Immature natural killer cell (primary cell): ENCODE data around the gene PPM1N. TPM values are rescaled to one million over a fixed set of nuclear protein-coding genes. Genes with fewer than 3 reads are reported as not detected.

ENCODE experiments used
- DNase-seq, 3 donors: peaks; one replicate each; pipeline ENCODE4 v3.0.0; 2022; ENCODE audit warnings: mixed read lengths in 1 of 3
- H3K27ac Mint-ChIP-seq, 6 donors: one replicate each; pipeline ENCODE4 v1.8.0; 2020; ENCODE audit warnings: mixed read lengths in 6 of 6, mild to moderate bottlenecking in 5 of 6, inconsistent platforms in 4 of 6, moderate library complexity in 3 of 6
- H3K27me3 Mint-ChIP-seq, 3 donors: one replicate each; pipeline ENCODE4 v1.8.0; 2020 to 2021; ENCODE audit warnings: low read depth in 3 of 3, mild to moderate bottlenecking in 3 of 3, mixed read lengths in 3 of 3, moderate library complexity in 3 of 3, inconsistent platforms in 1 of 3
- H3K36me3 Mint-ChIP-seq, 3 donors: one replicate each; pipeline ENCODE4 v1.8.0; 2020; ENCODE audit warnings: mixed read lengths in 3 of 3, inconsistent platforms in 2 of 3, mild to moderate bottlenecking in 2 of 3
- H3K4me1 Mint-ChIP-seq, 2 donors: one replicate each; pipeline ENCODE4 v1.8.0; 2020; ENCODE audit warnings: inconsistent platforms in 2 of 2, mild to moderate bottlenecking in 2 of 2, mixed read lengths in 2 of 2, moderate library complexity in 1 of 2
- H3K4me3 Mint-ChIP-seq, 5 donors: one replicate each; pipeline ENCODE4 v1.8.0; 2020; ENCODE audit warnings: mild to moderate bottlenecking in 5 of 5, mixed read lengths in 5 of 5, inconsistent platforms in 3 of 5, moderate library complexity in 3 of 5
- H3K9me3 Mint-ChIP-seq, 6 donors: one replicate each; pipeline ENCODE4 v1.8.0; 2020; ENCODE audit warnings: mild to moderate bottlenecking in 6 of 6, mixed read lengths in 6 of 6, inconsistent platforms in 4 of 6, moderate library complexity in 3 of 6
- polyA plus RNA-seq, 3 donors: library from polyadenylated mRNA; unstranded; fragments of 300-500 nt; fragmentation: Illumina TruSeq; gene quantifications; one replicate each; pipeline ENCODE4 v1.2.3, GENCODE V29; 2021

The PPM1N gene
- polyA plus RNA-seq, 3 donors from 2014 or later, result 3.9 to 5.7 (median 4.0) TPM

DNA sequence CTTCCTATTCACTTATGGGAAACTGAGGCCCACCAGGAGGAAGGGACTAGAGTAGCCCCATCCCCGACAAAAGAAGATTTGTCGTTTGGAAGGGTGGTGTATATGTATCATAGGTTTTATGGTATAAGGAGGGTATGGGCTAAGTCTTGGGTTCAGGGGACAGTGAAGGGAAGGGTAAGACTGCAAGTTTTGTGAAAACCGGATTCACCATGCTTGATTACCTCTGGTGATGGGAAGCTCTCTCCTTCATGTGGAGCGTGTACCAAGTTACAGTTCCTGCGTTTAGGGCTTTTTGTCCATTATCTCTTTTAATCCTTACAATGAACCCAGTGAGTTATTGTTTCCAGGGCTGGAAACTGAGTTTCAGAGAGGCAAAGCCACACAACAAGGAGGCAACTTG is 12.8 kb downstream of the PPM1N start:
- peak overlapping the region; percentile 76 to 95 (median 84) for H3K27ac Mint-ChIP-seq
- H3K27me3 Mint-ChIP-seq, result peaks cover 10 to 19% (median 10%) of the 10 kb centered on the region in 3 donors
- peak overlapping the region; percentile 57 to 99 (median 61) for H3K4me3 Mint-ChIP-seq
- peaks cover 68 to 72% of the 10 kb centered on the region in 2 donors for H3K4me1 Mint-ChIP-seq
- H3K36me3 Mint-ChIP-seq, result no peaks in the 10 kb centered on the region
- no peaks in the 10 kb centered on the region for H3K9me3 Mint-ChIP-seq
- no peak for DNase-seq

DNA sequence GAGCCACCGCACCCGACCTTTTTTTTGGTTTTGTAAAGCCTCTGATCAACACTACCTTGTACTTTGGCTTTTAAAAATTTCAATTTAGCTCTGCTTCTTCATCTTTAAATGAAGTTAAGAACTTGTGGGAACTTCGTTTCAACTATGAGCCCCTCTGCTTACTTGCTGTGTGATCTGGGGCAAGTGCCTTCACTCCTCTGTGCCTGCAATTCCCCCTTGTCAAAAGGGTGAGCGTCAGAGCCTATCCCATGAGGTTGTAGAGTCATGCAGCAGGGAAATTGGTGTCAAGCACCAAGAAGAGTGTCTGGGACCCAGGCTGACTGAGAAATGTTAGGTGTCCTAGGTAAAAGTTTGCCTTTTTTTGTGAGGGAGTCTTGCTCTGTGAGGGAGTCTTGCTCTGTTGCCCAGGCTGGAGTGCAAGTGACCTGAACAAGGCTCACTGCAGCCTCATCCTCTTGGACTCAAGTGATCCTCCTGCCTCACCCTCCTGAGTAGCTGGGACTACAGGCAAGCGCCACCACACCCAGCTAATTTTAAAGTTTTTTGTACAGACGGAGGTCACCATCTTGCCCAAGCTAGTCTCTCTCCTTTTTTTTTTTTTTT is 14.7 kb downstream of the PPM1N start:
- peaks cover 0 to 3% (median 3%) of the 10 kb centered on the region in 3 donors for H3K36me3 Mint-ChIP-seq
- no peak for DNase-seq
- peaks cover 68 to 72% of the 10 kb centered on the region in 2 donors for H3K4me1 Mint-ChIP-seq
- peak overlapping the region; percentile 80 to 93 (median 86) for H3K27ac Mint-ChIP-seq
- peaks cover 4 to 12% (median 4%) of the 10 kb centered on the region in 3 donors for H3K27me3 Mint-ChIP-seq
- peak overlapping the region in 3 of 5 donors; percentile 23 to 27 (median 27) for H3K4me3 Mint-ChIP-seq
- H3K9me3 Mint-ChIP-seq, result no peaks in the 10 kb centered on the region

DNA sequence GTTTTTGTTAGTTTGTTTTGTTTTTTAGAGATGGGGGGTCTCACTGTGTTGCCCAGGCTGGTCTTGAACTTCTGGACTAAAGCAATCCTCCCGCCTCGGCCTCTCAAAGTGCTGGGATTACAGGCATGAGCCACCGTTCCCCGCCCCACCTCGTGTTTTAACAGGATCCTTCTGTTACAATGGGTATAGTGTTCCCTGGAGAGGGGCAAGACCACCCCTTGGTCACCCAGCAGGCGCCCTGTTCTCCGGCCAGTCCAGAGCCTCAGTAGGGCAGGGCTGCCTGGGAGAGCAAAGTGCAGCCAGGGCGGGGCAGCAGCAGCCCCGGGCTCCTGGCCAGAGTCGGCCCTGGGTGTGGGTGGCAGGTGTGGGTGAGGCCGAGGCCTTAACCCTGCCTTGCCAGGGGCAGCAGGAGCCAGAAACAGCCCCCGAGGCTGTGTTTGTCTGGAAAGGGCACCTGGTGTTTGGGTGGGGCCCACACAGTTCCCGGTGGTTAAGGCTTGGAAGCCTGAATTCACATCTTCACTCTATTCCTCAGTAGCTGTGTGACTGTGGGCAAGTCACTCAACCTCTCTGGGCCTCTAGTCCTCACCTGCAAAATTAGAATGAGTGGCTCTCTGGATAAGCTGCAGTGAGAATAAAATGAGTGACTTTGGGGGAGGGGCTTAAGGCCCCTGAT is 16.3 kb downstream of the PPM1N start:
- H3K4me3 Mint-ChIP-seq, result peak overlapping the region; percentile 44 to 74 (median 72)
- H3K27me3 Mint-ChIP-seq, result peaks cover 0 to 8% (median 3%) of the 10 kb centered on the region in 3 donors
- H3K27ac Mint-ChIP-seq, result peak overlapping the region; percentile 88 to 93 (median 92)
- no peaks in the 10 kb centered on the region for H3K9me3 Mint-ChIP-seq
- DNase-seq, result no peak
- H3K4me1 Mint-ChIP-seq, result peaks cover 60 to 71% of the 10 kb centered on the region in 2 donors
- peaks cover 0 to 8% (median 3%) of the 10 kb centered on the region in 3 donors for H3K36me3 Mint-ChIP-seq

DNA sequence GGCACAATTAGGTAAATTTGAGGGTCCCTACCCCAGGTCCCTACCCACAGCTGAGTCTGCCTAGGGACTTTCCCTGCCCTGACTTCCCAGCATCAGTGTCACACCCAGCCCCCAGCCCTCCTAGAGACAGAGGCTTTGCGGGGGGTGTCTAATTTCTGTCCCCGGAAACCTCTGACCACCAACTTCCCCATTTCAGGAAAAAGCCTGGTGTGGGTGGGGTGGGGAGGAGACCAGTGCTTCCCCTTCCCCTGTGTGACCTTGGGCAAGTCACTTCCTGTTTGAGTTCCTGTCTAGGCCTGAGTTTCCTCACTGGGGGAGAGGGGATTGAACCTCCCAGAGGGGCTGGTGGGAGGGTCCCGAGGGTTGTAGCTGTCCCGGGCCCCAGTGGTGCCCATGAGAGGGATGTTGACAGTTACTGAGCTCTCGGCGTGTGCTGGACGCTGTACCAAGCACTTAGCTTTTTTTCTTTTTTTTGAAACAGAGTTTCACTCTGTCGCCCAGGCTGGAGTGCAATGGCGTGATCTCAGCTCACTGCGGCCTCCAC is 16.9 kb downstream of the PPM1N start:
- H3K4me1 Mint-ChIP-seq, result peaks cover 54 to 65% of the 10 kb centered on the region in 2 donors
- no peaks in the 10 kb centered on the region for H3K9me3 Mint-ChIP-seq

DNA sequence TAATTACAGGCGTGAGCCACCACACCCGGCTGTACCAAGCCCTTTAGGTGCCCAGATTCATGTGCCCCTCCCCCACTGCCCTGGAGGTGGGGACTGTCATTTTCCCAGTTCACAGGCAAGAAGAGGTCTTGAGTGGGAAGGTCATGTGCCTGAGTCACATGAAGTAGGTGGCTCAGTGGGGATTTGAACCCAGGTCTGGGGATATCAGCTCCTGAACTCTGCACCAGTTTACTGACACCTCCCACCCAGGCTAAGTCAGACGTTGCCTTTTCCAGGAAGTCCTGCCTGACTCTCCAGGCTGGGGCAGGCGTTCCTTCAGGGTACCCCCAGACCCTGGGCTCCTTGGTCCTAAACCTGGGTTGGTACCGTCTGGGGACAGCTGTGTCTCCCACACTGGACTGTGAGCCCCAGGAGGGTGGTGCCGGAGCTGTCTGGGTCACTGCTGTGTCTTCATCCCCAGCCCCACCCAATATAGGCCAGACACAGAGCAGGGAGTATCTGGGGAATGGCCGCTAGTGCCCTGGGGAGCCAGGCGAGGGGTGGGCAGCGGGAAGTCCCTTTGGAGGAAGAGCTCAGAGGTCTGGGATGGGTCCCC is 17.7 kb downstream of the PPM1N start:
- Mint-ChIP-seq H3K27ac (peak overlapping the region; percentile 88 to 93 (median 91)), H3K36me3 (peaks cover 0 to 11% (median 3%) of the 10 kb centered on the region in 3 donors), H3K4me1 (peaks cover 46 to 60% of the 10 kb centered on the region in 2 donors), H3K9me3 (no peaks in the 10 kb centered on the region), H3K4me3 (peak overlapping the region; percentile 44 to 73 (median 70)), H3K27me3 (peaks cover 0 to 8% (median 3%) of the 10 kb centered on the region in 3 donors)
- DNase-seq, result no peak

More for the DNA sequence above, 16.9 kb downstream of the PPM1N start:
- Mint-ChIP-seq H3K36me3 (peaks cover 0 to 9% (median 3%) of the 10 kb centered on the region in 3 donors), H3K27me3 (peaks cover 0 to 8% (median 3%) of the 10 kb centered on the region in 3 donors), H3K4me3 (peak overlapping the region; percentile 44 to 73 (median 70)), H3K27ac (peak overlapping the region; percentile 88 to 93 (median 91))
- no peak for DNase-seq

DNA sequence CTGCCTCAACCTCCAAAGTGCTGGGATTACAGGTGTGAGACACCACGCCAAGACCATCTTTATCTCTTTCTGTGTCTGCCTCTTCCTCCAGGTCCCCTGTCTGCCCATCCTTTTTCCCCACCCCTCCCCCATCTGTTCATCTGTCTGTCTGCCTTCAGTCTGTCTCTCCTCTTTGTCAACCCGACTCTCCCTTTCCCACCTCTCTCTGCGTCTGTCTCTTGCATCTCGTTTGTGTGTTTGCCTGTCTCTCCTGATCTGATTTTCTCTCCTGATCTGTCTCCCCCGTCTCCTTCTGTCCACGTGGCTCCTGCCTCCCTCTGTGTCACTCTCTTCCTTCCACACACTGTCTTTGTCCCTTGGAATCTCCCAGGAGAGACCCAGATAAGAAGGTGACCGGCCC is 19.0 kb downstream of the PPM1N start:
- H3K4me3 Mint-ChIP-seq, result peak overlapping the region in 1 of 5 donors; percentile 38
- DNase-seq, result no peak
- no peaks in the 10 kb centered on the region for H3K9me3 Mint-ChIP-seq
- peaks cover 35 to 48% of the 10 kb centered on the region in 2 donors for H3K4me1 Mint-ChIP-seq
- H3K27me3 Mint-ChIP-seq, result peaks cover 0 to 5% (median 3%) of the 10 kb centered on the region in 3 donors
- peaks cover 0 to 15% (median 3%) of the 10 kb centered on the region in 3 donors for H3K36me3 Mint-ChIP-seq
- H3K27ac Mint-ChIP-seq, result peak overlapping the region in 5 of 6 donors; percentile 37 to 86 (median 83)

DNA sequence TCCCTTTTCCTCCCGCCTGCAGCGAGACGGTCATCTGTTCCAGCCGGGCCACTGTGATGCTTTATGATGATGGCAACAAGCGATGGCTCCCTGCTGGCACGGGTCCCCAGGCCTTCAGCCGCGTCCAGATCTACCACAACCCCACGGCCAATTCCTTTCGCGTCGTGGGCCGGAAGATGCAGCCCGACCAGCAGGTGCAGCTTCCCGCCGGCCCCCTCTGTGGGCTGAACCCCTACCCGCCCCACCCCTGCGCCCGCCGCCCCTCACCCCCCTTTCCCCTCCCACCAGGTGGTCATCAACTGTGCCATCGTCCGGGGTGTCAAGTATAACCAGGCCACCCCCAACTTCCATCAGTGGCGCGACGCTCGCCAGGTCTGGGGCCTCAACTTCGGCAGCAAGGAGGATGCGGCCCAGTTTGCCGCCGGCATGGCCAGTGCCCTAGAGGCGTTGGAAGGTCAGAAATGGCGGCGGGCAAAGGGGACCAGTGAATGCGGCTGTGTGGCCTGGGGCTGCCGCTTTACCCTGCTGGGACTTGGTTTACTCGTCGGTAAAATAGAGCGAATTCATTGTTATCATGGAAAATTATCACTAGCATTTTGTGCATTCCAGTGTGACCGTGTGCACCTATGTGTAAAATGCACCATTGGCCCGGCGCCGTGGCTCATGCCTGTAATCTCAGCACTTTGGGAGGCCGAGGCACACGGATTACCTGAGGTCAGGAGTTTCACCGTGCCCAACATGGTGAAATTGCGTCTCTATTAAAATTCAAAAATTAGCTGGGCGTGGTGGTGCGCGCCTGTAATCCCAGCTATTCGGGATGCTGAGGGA is 19.6 kb downstream of the PPM1N start:
- peaks cover 0 to 15% (median 3%) of the 10 kb centered on the region in 3 donors for H3K36me3 Mint-ChIP-seq
- H3K4me1 Mint-ChIP-seq, result peaks cover 32 to 46% of the 10 kb centered on the region in 2 donors
- H3K4me3 Mint-ChIP-seq, result no peak overlapping the region

DNA sequence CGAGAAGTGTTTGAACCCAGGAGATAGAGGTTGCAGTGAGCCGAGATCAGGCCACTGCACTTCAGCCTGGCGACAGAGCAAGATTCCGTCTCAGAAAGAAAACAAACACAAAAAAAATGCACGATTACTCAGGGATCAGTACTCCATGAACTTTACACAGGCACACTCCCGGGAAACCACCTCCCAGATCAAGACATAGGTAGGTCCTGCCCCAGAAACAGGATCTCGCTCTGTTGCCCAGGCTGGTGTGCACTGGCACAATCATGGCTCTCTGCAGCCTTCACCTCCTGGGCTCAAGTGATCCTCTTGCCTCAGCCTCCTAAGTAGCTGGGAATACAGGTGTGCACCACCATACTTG is 20.2 kb downstream of the PPM1N start:
- no peak overlapping the region for H3K4me3 Mint-ChIP-seq
- DNase-seq, result no peak
- H3K36me3 Mint-ChIP-seq, result peaks cover under 1 to 16% (median 5%) of the 10 kb centered on the region in 3 donors
- H3K27me3 Mint-ChIP-seq, result peaks cover 0 to 5% (median 3%) of the 10 kb centered on the region in 3 donors
- H3K27ac Mint-ChIP-seq, result peak overlapping the region in 2 of 6 donors; percentile 7 to 16
- H3K4me1 Mint-ChIP-seq, result peaks cover 30 to 43% of the 10 kb centered on the region in 2 donors
- no peaks in the 10 kb centered on the region for H3K9me3 Mint-ChIP-seq

More for the DNA sequence above, 19.6 kb downstream of the PPM1N start:
- H3K9me3 Mint-ChIP-seq, result no peaks in the 10 kb centered on the region
- DNase-seq, result no peak
- H3K27ac Mint-ChIP-seq, result peak overlapping the region in 3 of 6 donors; percentile 73 to 86 (median 83)
- H3K27me3 Mint-ChIP-seq, result peaks cover 0 to 5% (median 3%) of the 10 kb centered on the region in 3 donors

DNA sequence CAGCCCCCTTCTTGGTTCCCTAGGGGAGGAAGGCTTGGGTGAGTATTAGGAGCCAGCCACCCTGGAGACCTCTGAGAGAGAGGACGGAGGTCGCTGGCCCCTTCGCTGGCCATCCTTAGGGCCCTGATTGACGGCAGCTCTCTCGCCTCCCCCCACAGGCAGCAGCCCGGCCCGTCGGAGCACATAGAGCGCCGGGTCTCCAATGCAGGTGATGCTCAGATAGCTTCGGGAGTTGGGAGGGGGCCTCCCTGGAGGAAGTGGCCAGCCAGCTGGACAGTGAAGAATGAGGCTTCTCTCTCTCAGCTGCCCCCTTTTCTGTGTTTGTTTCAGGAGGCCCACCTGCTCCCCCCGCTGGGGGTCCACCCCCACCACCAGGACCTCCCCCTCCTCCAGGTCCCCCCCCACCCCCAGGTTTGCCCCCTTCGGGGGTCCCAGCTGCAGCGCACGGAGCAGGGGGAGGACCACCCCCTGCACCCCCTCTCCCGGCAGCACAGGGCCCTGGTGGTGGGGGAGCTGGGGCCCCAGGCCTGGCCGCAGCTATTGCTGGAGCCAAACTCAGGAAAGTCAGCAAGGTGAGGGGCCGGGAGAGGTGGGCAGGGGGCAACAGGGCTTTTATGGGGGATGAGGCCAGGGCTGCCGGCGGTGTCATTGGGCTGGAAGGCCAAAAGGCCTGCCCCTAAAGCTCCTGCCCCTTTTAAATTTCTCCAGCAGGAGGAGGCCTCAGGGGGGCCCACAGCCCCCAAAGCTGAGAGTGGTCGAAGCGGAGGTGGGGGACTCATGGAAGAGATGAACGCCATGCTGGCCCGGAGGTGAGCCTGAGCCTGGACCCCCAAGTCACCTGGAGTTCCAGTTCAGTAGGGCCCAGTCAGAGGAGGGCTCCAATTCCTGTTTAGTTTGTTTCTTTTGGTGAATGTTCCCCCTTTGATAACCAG is 24.0 kb downstream of the PPM1N start:
- Mint-ChIP-seq H3K27me3 (peaks cover 0 to 3% (median 2%) of the 10 kb centered on the region in 3 donors), H3K9me3 (no peaks in the 10 kb centered on the region), H3K27ac (no peak overlapping the region), H3K36me3 (peaks cover 6 to 33% (median 9%) of the 10 kb centered on the region in 3 donors), H3K4me3 (no peak overlapping the region), H3K4me1 (peaks cover 10 to 17% of the 10 kb centered on the region in 2 donors)
- DNase-seq, result no peak

DNA sequence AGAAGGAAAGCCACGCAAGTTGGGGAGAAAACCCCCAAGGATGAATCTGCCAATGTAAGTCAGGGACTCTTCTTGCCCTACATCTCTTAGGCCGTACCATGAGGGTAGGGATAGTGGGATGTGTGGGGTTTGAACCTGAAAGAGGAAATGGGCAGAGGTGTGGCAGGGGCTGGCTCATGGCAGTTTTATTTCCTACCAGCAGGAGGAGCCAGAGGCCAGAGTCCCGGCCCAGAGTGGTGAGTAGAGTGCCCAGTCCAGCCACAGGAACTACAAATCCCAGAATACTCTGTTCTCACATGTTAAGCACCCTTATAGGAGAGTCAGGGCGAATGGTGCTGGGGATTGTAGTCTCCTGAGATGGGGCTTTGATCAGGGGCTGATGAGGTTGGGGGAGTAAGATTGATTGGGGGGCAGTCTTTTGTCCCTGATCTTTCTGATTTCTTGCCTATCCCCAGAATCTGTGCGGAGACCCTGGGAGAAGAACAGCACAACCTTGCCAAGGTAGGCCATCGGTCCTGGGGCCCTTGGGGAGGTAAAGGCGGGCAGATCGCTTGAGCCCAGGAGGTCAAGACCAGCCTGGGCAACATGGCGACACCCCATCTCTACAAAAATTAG is 25.5 kb downstream of the PPM1N start:
- peaks cover 6 to 33% (median 7%) of the 10 kb centered on the region in 3 donors for H3K36me3 Mint-ChIP-seq
- DNase-seq, result peak; percentile 80 to 83 (median 81)
- peaks cover 0 to 7% (median 2%) of the 10 kb centered on the region in 3 donors for H3K27me3 Mint-ChIP-seq
- H3K27ac Mint-ChIP-seq, result peak overlapping the region; percentile 71 to 92 (median 84)
- no peak overlapping the region for H3K4me3 Mint-ChIP-seq
- peaks cover 16 to 20% of the 10 kb centered on the region in 2 donors for H3K4me1 Mint-ChIP-seq
- peaks cover 0 to 1% (median 0%) of the 10 kb centered on the region in 6 donors for H3K9me3 Mint-ChIP-seq

DNA sequence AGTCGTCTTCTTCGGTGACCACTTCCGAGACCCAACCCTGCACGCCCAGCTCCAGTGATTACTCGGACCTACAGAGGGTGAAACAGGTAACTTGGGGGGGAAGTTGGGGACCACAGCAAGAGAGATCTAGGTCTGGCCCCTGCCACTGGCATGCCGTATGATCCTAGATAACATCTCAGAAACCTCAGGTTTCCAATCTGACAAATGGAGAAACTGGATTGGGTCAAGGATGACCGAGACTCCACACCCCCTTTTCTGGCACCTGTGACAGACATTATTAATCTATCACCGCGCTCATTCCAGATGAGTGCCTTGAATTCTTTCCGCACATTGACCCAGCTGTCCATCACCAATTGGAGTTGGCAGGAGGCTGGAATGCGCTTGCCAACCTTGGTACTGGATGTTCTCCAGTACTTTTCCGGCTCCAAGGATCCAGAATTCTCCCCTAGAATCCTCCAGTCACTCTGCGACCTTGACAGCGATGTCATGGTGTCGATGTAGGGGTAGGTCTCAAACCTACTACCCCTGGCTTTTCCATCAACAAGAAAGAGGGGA is 26.4 kb downstream of the PPM1N start:
- no peak overlapping the region for H3K4me3 Mint-ChIP-seq
- H3K27ac Mint-ChIP-seq, result peak overlapping the region in 3 of 6 donors; percentile 13 to 74 (median 46)
- DNase-seq, result no peak
- H3K27me3 Mint-ChIP-seq, result peaks cover 0 to 7% (median 2%) of the 10 kb centered on the region in 3 donors
- peaks cover 6 to 33% (median 7%) of the 10 kb centered on the region in 3 donors for H3K36me3 Mint-ChIP-seq
- H3K9me3 Mint-ChIP-seq, result peaks cover 0 to 1% (median 0%) of the 10 kb centered on the region in 6 donors
- peaks cover 16 to 24% of the 10 kb centered on the region in 2 donors for H3K4me1 Mint-ChIP-seq
